Gastrocnemius medialis (tissue), 4 donors: ENCODE results near the gene USH1G. TPM values are rescaled to one million over a fixed set of nuclear protein-coding genes. Genes with fewer than 3 reads are reported as not detected.

Experiments used
- ATAC-seq, 2 donors: fragments of 150-250 bp; one replicate each; pipeline ENCODE4 v1.9.1; 2016
- DNase-seq, 2 donors: peaks; one replicate each; pipeline ENCODE4 v3.0.0-alpha.2; 2019
- H3K27ac ChIP-seq, 4 donors: fragments of 200-600 bp; sonication (generic); 1 replicate in 1 of 4; 2 replicates in 3 of 4; pipeline ENCODE4 v1.5.1; 2016 to 2018; ENCODE audit warnings: mild to moderate bottlenecking in 2 of 4, moderate library complexity in 1 of 4
- H3K27me3 ChIP-seq, 3 donors: fragments of 200-600 bp; sonication (generic) in 2 of 3; 1 replicate in 1 of 3; 2 replicates in 2 of 3; pipeline versions ENCODE4 v1.5.1 to v1.6.0; 2016 to 2019; ENCODE audit warnings: mild to moderate bottlenecking in 1 of 3, moderate library complexity in 1 of 3
- H3K36me3 ChIP-seq, 2 donors: fragments of 200-600 bp; sonication (generic) in 1 of 2; one replicate each; pipeline ENCODE4 v1.5.1; 2017 to 2018
- H3K4me1 ChIP-seq, 2 donors: fragments of 200-600 bp; sonication (generic) in 1 of 2; one replicate each; pipeline ENCODE4 v1.5.1; 2016 to 2017; ENCODE audit warnings: mild to moderate bottlenecking in 2 of 2
- H3K4me3 ChIP-seq, 4 donors: fragments of 200-600 bp; sonication (generic) in 3 of 4; 1 replicate in 1 of 4; 2 replicates in 3 of 4; pipeline ENCODE4 v1.5.1; 2016 to 2019; ENCODE audit warnings: mild to moderate bottlenecking in 2 of 4
- H3K9me3 ChIP-seq, 3 donors: fragments of 200-600 bp; sonication (generic) in 2 of 3; 1 replicate in 1 of 3; 2 replicates in 2 of 3; pipeline ENCODE4 v1.5.1; 2016 to 2019
- POLR2A ChIP-seq, 2 donors: fragments of 450-650 bp; IDR thresholded peaks; one replicate each; pipeline ENCODE4 v1.6.1; 2017; ENCODE audit warnings: antibody characterized with exemption in 2 of 2, mild to moderate bottlenecking in 2 of 2, moderate library complexity in 2 of 2
- in situ Hi-C, 4 donors: fragments of 200-750 bp; cut with MboI; loops; one replicate each; pipeline versions ENCODE4 v1.15.0 to v1.8.0; 2017; ENCODE audit warnings: low sequenced_read_pairs in 4 of 4
- intact Hi-C: fragments of 100-400 bp; cut with DNase I; formaldehyde crosslinking; loops from one replicate; pipeline ENCODE4 v1.15.1; 2023; ENCODE audit warnings: low total_unique reads
- total RNA-seq, 4 donors: library from RNA; depleted of rRNA; stranded (reverse); fragments of >200 nt; gene quantifications; one replicate each; pipeline versions ENCODE4 v1.1.0 to v1.2.3, GENCODE V29; 2016
- TF ChIP-seq, protein P1 (sequence below), 5 experiments: fragments of 450-650 bp in 3 of 5; fragments of 200-600 bp in 2 of 5; sonication (generic) in 2 of 5; IDR thresholded peaks in 4 of 5; conservative IDR thresholded peaks in 1 of 5; 1 replicate in 4 of 5; 2 replicates in 1 of 5; pipeline ENCODE4 v1.5.1; 2016 to 2019; ENCODE audit warnings: antibody characterized with exemption in 5 of 5, mild to moderate bottlenecking in 3 of 5, moderate library complexity in 3 of 5

USH1G gene
- total RNA-seq, result not detected

DNA sequence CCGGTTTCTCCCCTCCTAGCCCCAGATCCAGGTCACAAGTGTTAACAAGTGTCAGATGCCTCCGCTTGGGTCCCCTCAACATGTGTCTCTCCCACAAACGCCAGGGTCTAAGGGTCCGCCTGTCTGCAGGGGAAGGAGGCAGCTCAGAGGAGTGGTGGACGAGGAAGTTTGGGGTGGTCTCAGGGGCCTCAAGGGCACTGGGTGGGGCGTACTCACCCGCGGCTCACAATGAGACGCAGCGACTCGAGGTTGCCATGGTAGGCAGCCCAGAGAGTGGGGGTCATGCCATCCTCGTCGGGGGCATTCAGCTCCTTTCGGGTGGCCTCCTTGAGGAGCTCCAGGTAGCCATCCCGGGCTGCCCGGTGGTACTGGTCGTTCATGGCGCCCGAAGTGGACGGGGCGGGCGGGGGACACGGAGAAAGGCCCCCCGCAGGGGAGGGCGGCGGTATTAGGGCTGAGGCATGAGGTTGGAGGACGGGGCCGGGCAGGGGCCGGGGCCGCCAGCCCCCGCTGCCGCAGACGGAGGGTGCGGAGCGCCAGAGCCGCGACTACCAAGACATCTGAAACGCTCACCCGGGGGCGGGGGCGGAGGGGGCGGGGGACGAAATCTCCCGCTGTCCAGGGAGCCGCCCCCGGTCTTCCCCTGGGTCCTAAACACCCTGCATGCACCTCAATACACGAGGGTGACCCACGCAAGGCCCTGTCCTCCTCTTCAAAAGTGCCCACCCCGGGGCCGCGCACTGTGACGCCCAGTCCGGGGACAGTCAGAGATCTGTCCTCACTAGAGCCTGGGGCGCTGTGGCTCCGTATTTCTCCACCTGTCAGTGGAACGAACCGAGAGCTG, at the start of gene USH1G:
USH1G (minus strand) TSS at position 562 of the 844 bp plus-strand sequence; CDS start at position 380, 182 bp downstream.
- peak in 1 of 2 donors; percentile 26 for ATAC-seq
- in situ Hi-C loops (no loop called here), intact Hi-C loops (loop anchor here (1.0 kb wide), 1 partner anchor 35 kb away; no protein-coding TSS in a partner anchor)
- H3K27me3 ChIP-seq, result peaks cover 46 to 58% (median 56%) of the 10 kb centered on the region in 3 donors
- H3K36me3 ChIP-seq, result no peaks in the 10 kb centered on the region
- TF ChIP-seq, protein P1, sequence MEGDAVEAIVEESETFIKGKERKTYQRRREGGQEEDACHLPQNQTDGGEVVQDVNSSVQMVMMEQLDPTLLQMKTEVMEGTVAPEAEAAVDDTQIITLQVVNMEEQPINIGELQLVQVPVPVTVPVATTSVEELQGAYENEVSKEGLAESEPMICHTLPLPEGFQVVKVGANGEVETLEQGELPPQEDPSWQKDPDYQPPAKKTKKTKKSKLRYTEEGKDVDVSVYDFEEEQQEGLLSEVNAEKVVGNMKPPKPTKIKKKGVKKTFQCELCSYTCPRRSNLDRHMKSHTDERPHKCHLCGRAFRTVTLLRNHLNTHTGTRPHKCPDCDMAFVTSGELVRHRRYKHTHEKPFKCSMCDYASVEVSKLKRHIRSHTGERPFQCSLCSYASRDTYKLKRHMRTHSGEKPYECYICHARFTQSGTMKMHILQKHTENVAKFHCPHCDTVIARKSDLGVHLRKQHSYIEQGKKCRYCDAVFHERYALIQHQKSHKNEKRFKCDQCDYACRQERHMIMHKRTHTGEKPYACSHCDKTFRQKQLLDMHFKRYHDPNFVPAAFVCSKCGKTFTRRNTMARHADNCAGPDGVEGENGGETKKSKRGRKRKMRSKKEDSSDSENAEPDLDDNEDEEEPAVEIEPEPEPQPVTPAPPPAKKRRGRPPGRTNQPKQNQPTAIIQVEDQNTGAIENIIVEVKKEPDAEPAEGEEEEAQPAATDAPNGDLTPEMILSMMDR (IDR thresholded peaks at IDR 0.05 in 4 of 5, conservative IDR thresholded peaks at IDR 0.05 in 1 of 5), result no peak
- TF ChIP-seq POLR2A (IDR thresholded peaks at IDR 0.05), result no peak
- H3K9me3 ChIP-seq, result no peaks in the 10 kb centered on the region
- no peak for DNase-seq
- H3K4me1 ChIP-seq, result peaks cover 0 to 14% of the 10 kb centered on the region in 2 donors
- H3K27ac ChIP-seq, result no peak within 1 kb of the TSS
- H3K4me3 ChIP-seq, result peak within 1 kb of the TSS; percentile 10 to 54 (median 42)

DNA sequence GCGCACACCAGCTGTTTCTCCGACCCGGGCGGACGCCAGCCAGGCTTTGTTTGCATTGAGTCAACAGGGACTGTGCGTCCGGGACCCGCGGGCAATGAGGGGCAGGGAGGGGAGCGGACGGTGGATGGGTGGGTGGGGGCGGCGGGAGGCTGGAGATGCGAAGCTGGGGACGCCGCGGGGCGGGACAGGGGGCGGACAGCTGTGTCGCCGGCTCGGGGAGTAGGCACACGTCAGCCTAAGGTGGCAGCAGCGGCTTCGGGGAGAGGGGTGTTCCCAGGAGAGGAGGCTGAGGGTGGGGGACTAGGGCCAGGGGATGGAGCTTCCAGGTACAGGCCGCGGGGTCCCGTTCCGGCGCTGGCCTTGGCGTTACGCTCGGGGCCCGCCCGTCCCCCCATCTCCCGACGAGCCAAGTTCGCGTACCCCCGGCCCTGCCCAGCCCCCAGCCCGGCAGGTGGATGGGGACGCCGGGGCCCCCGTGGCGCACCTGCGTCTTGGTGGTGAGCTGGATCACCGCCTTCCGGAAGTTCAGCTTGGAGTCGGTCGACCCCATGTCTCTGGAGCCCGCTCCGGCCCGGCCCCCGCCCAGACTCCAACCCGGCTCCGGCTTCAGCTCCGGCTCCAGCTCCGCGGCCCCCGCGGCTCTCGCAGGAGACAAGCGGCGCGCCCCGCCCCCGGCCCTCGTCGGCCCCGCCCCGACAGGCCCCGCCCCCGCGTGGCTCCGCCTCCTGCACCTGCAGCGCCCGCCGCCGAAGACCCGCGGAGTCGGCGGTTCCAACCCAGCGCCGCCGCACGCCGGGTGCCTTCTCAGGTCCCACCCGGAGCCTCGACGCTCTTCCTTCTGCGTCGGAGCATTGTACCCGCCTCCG, 49.3 kb upstream of the USH1G start, which contains the start of gene HID1:
HID1 (minus strand) TSS at position 653 of the 866 bp plus-strand sequence; CDS start at position 550, 103 bp downstream.
- no peaks in the 10 kb centered on the region for H3K9me3 ChIP-seq
- peak within 1 kb of the TSS; percentile 54 to 63 (median 60) for H3K4me3 ChIP-seq
- in situ Hi-C loops (loop anchor here in 1 of 4 donors (25.0 kb wide), 1 partner anchor 215 kb away; the partner anchor contains the start of gene SUMO2), intact Hi-C loops (no loop called here)
- TF ChIP-seq POLR2A (IDR thresholded peaks at IDR 0.05), result no peak
- TF ChIP-seq, protein P1 (IDR thresholded peaks at IDR 0.05 in 4 of 5, conservative IDR thresholded peaks at IDR 0.05 in 1 of 5), result no peak
- H3K4me1 ChIP-seq, result peaks cover 0 to 7% of the 10 kb centered on the region in 2 donors
- H3K36me3 ChIP-seq, result no peaks in the 10 kb centered on the region
- ATAC-seq, result peak; percentile 51 to 67
- H3K27me3 ChIP-seq, result peaks cover 11 to 28% (median 20%) of the 10 kb centered on the region in 3 donors
- DNase-seq, result no peak
- peak within 1 kb of the TSS; percentile 34 to 62 (median 58) for H3K27ac ChIP-seq

DNA sequence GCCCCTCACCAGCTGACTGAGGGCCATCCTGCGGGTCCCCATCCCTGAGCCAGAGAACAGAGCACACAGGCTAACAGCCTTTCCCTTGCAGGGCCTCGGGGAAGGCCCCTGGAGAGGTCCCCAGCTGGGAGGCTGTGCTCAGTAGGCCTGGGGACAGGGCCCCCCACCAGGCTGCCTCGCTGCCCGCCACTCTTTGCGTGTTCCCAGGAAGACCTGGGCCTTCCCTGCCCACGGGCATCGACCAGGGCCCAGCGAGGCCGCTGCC, 48.7 kb upstream of the USH1G start:
- ATAC-seq, result no peak
- in situ Hi-C loops, result loop anchor here in 1 of 4 donors (25.0 kb wide), 1 partner anchor 216 kb away; the partner anchor contains the start of gene SUMO2

More for the DNA sequence above, 48.7 kb upstream of the USH1G start:
- H3K27me3 ChIP-seq, result peaks cover 11 to 28% (median 20%) of the 10 kb centered on the region in 3 donors
- intact Hi-C loops, result no loop called here
- H3K9me3 ChIP-seq, result no peaks in the 10 kb centered on the region
- TF ChIP-seq, protein P1 (IDR thresholded peaks at IDR 0.05 in 4 of 5, conservative IDR thresholded peaks at IDR 0.05 in 1 of 5), result no peak
- no peak for TF ChIP-seq POLR2A (IDR thresholded peaks at IDR 0.05)
- peak overlapping the region; percentile 54 to 63 (median 60) for H3K4me3 ChIP-seq
- H3K27ac ChIP-seq, result peak overlapping the region in 3 of 4 donors; percentile 58 to 62 (median 58)
- H3K4me1 ChIP-seq, result peaks cover 0 to 7% of the 10 kb centered on the region in 2 donors
- no peaks in the 10 kb centered on the region for H3K36me3 ChIP-seq
- DNase-seq, result no peak
